Stimulated activated CD4-positive, alpha-beta T cell treated with anti-CD3 and anti-CD28 coated beads, Interleukin-15, amount 100 ng/mL, for 1 hour (primary cell): ENCODE results near the gene SCUBE1.

Experiments
- DNase-seq, 2 donors: peaks; one replicate each; pipeline ENCODE4 v3.0.0-alpha.2; 2020; ENCODE audit warnings: low read depth in 1 of 2, low spot score in 1 of 2

SCUBE1 gene

GRCh38 chr22:43220625-43221380 is 122.4 kb downstream of the SCUBE1 start:
- no peak for DNase-seq

GRCh38 chr22:43218786-43219185 is 124.4 kb downstream of the SCUBE1 start:
- DNase-seq = no peak

- no peak for DNase-seq
Observed at GRCh38 chr22:43217285-43218030, 125.7 kb downstream of the SCUBE1 start.

- no peak for DNase-seq
Observed at GRCh38 chr22:43216738-43217137, 126.4 kb downstream of the SCUBE1 start.

GRCh38 chr22:43213962-43214361 is 129.2 kb downstream of the SCUBE1 start:
- no peak for DNase-seq

- no peak for DNase-seq
Observed at GRCh38 chr22:43213051-43213450, 130.1 kb downstream of the SCUBE1 start.

GRCh38 chr22:43212434-43212952 is 130.7 kb downstream of the SCUBE1 start:
- DNase-seq = no peak

GRCh38 chr22:43211941-43212433 is 131.2 kb downstream of the SCUBE1 start:
- no peak for DNase-seq

GRCh38 chr22:43210631-43211515 is 132.3 kb downstream of the SCUBE1 start:
- DNase-seq = no peak

- DNase-seq = no peak
Observed at GRCh38 chr22:43209971-43210370, 133.2 kb downstream of the SCUBE1 start.

- DNase-seq = no peak
Observed at GRCh38 chr22:43209523-43209890, 133.7 kb downstream of the SCUBE1 start.

GRCh38 chr22:43208703-43209522 is 134.3 kb downstream of the SCUBE1 start:
- DNase-seq = no peak

- no peak for DNase-seq
Observed at GRCh38 chr22:43207849-43208702, 135.1 kb downstream of the SCUBE1 start.

- no peak for DNase-seq
Observed at GRCh38 chr22:43207386-43207785, 135.8 kb downstream of the SCUBE1 start.

GRCh38 chr22:43206509-43207161 is 136.5 kb downstream of the SCUBE1 start:
- no peak for DNase-seq

GRCh38 chr22:43205748-43206508 is 137.2 kb downstream of the SCUBE1 start:
- no peak for DNase-seq

- no peak for DNase-seq
Observed at GRCh38 chr22:43205261-43205691, 137.9 kb downstream of the SCUBE1 start.

GRCh38 chr22:43203471-43203981 is 139.6 kb downstream of the SCUBE1 start:
- DNase-seq = no peak
